LoVo (cell line): ENCODE data around the gene KLK4.
A peak's percentile ranks its signal among the peaks of the same experiment; 100 is the strongest.
"Not testable (repeated sequence)": the region's sequence is repeated elsewhere in the genome, so short reads cannot be mapped to it uniquely, and the experiment has no call there.

Source experiments
- DNase-seq: peaks from one replicate; pipeline ENCODE4 v3.0.0-alpha.2; 2016; ENCODE audit warnings: low spot score

Gene KLK4

DNA sequence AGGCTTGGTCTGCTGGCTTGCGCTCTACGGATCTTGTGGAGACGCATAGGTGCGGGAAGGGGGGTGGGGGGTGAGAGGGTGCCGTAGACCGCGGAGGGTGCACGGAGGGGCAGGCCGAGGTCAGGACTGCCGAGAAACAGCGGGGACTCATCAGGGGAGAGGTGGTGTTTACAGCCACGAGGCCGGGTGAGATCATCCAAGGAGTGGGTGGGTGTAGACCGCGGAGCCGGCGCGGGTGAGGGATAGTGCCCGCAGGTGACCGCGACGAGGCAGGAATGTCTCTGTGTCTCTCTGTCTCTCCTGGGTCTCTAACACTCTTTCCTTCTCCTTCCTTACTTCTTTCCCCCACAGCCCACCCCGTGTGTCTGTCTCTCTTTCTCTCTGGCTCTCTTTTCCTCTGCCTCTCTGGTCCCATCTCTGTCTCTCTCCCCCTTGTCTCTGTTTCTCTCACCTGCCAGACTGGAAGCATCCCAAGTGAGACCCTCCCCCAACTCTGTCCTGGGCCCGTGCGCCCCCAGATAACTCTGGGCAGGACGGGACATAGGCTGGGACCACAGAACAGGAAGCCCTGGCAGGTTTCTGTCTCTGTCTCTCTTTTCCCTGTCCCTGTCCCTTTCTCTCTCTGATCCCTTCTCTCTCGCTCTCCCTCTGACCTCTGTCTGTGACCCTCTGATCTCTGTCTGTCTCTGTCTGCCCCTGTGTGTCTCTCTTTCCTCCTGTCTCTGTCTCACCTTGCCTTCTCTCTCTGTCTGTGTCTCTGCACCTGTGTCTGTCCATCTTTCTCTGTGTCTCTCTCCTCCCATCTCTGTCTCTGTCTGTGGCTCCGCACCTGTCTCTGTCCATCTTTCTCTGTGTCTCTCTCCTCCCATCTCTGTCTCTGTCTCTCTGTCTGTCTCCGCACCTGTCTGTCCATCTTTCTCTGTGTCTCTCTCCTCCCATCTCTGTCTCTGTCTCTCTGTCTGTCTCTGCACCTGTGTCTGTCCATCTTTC is 1.8 kb upstream of the KLK4 start:
- no peak for DNase-seq

DNA sequence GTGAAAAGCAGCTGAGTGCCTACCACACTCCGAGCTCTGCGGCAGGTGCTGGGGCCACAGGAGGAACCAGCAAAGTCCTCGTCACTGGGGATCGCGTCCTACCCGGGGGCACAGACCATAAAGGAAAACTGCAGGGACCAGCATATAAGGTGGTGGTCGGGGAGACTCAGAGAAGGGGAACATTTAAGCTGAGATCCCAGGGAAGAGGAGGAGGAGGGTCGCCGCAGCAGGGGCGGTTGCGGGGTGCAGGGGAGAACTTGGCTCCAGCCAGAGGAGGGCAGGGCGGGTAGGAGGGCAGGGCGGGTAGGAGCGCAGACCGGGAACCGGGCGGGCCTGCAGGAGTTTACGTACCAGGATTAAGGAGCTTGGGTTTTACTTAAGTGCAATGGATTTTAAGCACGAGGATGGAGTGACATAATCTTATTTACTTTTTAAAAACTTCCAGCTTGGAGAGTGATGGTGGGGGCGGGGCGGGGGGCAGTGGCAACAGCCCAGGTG is 956 bp upstream of the KLK4 start:
- no peak for DNase-seq

DNA sequence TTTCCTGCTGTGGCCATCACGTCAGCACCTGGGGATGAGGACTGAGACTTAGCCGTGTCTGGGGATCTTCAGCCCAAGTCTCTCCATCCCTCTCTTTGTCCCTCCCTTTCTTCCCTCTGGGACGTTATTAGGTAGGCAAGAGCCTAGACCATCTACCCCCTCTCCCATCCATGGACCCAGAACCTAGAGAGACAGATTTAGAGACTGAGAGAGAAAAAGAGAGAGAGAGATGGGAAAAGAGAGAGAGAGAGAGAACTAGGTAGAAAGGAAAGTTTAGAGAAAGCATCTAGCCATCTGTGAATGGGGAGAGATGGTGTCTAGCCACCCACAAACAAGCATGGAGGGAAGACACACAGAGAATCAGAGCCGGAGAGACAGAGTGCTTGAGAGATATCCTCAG is 473 bp downstream of the KLK4 start:
- no peak for DNase-seq

DNA sequence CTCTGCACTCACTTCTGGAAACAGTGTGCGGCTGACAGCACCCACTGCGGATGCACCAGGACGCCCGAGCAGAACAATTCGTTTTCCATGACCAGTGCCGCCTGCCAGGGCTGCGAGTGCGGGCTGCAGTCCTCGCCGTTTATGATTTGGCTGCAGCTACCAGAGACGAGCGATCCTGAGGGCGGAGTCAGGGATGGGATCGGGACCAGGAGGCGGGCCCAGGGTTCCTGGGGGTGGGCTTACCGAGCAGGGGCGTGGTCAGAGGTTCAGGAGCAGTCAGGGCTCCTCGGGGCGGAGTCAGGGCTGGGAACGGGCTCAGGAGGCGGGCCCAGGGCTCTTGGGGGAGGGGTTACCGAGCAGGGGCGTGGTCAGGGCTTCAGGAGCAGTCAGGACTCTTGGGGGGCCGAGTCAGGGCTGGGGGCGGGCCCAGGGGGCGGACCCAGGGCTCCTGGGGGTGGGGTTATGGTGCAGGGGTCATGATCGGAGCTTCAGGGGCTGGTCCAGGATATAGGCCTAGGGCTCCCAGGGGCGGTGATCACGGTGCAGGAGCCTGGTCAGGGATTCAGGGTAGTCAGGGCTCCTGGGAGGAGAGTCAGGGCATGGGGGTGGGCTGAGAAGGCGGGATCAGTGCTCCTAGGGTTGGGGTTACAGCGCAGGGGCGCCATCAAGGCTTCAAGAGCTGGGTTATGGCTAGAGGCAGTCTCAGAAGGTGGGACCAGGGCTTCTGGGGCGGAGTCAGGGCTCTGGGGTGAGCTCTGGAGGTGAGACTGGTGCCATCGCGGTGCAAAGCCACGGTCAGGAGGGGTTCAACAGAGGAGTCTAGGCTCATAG is 1.7 kb downstream of the KLK4 start:
- DNase-seq = peak; percentile 55

DNA sequence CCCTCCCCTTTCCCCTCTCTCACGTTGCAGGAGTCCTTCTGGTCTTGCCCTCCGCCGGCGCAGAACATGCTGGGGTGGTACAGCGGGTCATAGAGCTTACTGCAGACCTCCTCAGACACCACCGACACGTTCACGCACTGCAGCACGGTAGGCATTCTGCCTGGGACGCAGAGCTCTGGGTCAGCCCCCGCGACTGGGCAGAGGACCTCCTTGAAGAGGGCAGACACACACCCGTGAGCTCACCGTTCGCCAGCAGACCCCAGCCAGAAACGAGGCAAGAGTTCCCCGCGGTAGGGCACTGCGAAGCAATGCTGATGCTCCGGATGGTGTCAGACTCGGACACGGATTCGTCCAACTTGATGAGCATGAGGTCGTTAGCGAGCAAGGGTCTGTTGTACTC is 2.9 kb downstream of the KLK4 start:
- no peak for DNase-seq

DNA sequence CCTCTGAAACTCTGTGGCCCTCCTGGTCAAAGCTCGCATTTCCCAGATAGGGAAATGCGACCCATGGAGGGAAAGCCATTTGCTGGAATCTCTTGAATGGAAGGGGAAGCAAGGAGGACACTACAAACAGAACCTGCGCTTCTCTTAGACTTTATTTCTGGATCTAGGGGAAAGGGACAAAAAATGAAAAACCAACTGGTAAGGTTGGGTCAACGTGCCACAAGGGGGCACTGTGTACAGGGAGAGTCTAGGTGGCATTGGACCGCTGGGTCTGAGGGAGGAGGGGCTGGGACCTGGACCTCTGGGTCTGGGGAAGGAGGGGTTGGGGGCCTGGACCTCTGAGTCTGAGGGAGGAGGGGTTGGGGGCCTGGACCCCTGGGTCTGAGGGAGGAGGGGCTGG is 5.0 kb downstream of the KLK4 start:
- peak; percentile 23 for DNase-seq

DNA sequence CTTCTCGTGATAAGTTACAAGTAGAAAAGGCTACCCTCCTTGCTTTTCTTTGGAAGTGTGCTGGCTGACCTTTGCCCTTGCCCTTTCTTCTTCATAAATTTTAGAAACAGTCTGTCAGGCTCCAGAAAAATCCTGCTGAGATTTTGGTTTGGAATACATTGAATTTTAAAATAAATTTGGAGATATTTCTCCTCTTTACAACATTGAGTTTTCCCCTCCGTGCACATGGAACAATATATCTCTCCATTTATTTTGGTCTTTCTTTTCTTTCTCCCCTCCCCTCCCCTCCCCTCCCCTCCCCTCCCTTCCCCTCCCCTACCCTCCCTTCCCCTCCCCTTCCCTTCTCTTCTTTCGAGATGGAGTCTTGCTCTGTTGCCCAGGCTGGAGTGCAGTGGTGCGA is 8.6 kb downstream of the KLK4 start:
- no peak for DNase-seq

DNA sequence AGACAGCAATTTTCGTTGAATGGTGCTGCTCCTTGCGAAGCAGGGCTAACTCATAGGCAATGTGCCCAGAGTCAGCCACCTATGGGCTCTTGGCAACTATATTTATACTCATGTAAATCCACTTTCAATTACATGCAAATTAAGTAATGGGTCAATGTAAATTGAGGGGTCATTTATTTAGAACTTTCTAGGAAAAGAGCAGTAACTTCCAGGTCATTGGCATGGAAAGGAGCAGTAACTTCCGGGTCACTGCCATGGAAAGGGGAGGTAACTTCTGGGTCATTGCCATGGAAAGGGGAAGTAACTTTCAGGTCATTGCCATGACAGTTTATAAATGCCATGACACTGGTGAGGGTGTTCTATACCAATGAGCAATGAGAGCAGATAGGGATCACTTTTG is 11.6 kb downstream of the KLK4 start:
- no peak for DNase-seq

DNA sequence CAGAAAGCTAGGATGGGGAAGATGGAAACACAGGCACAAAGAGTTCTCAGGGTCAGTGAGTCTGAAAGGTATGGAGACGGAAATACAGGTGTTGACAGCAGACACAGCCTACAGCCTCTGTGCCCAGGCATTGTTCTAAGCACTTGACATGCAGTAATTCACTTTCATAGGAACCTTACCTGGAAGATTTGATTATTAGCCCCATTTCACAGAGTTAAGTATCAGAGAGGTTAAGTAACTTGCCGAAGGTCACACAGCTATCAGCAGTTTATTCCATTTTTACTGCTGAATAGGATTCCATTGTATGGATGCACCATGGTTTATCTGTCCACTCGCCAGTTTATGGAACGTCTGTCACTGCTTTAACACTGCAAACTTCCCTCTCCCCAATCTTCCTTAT is 13.2 kb downstream of the KLK4 start:
- no peak for DNase-seq

DNA sequence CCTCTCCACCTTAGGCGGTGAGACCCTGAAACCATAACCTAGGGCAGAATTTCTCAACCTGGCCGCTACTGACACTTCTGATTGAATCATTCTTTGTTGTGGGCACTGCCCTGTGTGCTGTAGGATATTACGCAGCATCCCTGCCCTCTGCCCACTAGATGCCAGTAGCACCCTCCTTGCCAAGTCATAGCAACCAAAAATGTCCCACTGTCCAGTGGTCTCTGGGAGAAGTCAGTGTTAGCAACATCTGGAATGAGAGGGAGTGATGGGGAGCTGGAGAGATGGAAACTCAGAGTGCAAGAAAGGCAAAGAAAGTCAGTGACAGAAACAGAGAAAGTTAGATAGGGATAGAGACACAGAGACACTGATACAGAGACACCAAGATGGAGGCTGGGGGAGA is 13.6 kb downstream of the KLK4 start:
- DNase-seq = no peak

DNA sequence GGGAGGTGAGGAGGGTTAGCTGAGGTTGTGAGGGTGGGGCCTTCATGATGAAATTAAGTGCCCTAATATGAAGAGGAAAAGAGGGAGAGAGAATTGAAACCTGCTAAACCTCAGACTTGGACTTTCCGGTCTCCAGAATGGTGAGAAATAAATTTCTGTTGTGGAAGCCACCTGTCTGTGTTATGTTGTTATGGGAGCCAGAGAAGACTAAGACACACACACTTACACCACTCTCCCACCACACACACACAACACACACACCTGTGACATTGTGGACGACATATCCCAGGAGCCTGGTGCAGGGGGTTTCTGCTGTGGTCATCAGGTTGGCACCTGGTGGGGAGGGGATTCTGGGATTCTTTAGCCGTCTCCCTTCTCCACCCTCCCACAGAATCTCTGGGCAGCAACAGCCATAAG is 14.0 kb downstream of the KLK4 start:
- DNase-seq = no peak

DNA sequence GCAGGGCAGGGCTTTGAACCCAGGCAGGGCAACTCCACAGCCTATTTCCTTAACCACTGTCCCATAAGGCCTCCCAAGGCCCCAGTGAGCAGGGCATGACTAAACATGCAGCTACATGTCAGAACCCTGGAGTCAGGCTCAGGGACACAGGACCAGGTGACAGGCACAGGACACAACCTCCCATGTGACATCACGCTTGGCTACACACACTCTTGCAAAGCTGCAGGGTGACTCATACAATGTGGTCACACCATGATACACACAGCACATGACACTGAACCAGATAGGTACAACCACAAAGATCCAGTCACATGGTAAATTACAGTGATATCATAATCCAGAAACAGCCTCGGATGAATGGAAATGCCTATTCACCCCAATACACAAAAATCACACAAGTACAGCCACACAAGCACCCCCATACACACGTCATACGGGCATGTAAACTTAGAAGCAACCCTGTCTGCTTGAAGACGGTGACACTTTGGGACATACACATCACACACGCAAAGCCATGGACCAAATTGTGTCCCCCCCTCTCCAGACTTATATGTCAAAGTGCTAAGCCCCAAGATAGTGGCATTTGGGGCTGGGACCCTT is 14.5 kb downstream of the KLK4 start:
- peak; percentile 48 for DNase-seq

DNA sequence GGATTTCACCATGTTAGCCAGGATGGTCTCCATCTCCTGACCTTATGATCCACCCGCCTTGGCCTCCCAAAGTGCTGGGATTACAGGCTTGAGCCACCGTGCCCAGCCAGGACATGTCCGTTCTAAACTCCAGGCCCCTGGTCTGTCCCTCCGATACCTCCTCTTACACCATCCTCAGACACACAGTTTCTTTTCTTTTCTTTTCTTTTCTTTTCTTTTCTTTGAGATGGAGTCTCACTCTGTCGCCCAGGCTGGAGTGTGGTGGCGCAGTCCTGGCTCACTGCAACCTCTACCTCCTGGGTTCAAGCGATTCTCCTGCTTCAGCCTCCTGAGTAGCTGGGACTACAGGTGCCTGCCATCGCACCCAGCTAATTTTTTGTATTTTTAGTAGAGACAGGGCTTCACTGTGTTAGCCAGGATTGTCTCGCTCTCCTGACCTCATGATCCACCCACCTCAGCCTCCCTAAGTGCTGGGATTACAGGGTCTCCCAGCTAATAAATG is 15.1 kb downstream of the KLK4 start:
- not testable (repeated sequence) for DNase-seq

DNA sequence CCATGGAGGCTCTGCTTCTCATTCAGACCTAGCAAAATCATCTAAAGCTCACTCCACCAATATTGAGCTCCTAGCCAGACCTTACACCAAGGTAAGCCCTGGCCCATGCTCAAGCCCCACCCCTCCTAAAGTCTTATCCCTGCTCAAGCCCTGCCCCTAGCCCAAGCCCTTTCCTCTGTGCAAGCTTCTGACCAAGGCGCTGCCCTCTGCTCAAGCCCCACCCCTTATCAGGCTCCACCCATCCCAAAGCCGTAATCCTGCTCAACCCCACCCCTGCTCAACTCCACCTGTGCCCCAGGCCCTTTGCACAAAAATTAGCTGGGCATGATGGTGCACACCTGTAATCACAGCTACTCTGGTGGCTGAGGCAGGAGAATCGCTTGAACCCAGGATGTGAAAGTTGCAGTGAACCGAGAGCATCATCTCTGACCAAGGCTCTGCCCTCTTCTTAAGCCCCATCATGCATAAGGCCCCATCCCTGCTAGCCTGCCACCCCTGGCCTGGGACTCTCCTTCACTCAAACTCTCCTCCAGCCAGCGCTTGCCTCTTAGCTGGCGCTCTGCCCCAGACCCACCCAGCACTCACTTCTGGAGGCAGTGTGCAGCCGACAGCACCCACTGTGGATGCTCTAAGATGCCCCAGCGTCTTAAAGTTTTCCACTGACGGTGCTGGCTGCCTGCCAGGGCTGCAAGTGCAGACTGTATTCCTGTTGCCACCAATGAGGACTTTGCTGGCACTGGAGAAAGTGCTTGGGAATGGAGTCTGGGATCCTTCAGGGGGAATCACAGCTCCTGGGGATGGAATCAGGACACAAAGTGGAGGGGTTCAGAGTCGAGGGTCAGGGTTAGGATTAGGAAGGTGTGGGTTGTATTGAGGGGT is 16.5 kb downstream of the KLK4 start:
- DNase-seq = no peak

DNA sequence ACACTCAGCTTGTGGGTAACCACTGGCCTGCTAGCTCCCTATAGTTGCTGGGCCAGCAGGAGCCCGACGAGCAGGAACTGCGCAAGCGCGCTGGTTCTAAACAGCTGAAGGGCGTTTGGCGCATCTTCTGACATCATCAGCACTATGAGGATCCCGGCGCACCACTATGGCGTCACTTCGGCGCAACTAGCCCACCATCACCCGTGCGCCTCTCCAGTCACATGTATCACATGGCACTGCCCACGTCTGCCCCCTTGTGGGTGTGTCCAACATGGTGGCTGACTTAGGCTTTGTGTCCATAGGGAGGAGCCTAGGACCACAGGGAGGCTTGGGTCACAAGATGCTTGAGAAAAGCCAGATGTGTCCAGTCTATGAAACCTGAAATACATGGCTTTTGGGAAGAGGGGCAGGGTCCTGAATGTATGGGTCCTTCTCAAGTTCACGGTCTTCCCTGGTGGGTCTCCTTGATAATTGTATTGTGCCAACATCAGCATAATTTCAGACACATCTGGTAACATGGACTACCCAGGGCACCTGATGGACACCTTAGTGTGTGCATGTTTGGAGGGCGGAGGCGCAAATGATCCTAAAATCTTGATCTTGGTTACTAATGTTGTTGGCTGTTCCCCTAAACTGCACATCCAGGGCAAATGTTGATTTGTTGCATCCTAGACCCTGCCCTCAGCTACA is 18.0 kb downstream of the KLK4 start:
- DNase-seq = no peak

DNA sequence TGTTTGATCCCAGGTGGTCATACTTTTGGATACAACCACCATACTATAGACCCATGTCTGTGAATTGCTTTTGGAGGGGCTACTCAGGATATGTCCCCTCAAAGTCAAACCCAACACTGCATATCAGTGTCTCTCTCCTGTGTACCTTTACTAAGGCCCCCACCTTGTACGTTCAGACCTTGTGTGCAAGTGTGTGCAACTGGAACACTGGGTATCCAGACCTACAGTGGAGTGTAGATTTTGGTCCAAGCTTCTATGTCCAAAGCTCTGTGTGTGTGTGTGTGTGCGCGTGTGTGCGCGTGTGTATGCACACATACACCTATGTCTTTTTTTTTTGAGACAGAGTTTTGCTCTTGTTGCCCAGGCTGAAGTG is 20.0 kb downstream of the KLK4 start:
- DNase-seq = no peak

DNA sequence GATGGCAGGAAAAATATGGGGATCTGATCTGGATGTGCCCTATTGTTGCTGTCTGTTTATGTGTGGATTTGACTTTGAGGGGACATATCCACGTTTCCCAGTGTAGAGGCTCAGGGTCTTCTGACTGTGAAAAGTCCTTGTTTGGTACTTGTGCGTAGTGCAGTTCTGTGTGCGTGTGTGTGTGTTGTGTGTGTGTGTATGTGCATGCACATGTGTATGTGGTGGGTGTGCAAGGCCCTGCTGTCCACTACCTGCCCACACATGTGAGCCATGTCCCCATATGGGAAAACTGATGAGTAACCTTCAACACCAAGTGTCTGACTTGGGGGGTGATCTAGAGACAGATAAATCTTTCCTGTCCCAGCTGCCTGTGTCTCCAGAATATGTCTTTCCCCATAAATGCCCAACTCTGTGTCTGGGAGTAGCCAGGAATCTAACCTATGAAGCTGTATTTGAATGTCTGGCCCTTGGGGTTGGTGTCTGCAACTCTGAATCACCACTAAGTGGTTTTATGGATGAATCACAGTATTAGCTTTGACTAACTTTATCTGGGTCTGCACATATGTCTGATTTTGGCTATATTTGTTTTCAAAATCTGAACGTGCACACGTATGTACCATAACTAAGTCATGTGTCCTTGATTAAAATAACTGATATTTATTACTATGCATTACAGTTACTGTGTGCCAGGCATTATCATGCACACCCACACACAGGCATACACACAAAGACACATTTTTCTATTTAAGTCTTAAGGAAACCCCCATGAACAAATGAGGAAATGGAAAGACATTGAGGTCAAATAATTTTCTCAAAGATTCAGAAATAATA is 20.6 kb downstream of the KLK4 start:
- DNase-seq = no peak

DNA sequence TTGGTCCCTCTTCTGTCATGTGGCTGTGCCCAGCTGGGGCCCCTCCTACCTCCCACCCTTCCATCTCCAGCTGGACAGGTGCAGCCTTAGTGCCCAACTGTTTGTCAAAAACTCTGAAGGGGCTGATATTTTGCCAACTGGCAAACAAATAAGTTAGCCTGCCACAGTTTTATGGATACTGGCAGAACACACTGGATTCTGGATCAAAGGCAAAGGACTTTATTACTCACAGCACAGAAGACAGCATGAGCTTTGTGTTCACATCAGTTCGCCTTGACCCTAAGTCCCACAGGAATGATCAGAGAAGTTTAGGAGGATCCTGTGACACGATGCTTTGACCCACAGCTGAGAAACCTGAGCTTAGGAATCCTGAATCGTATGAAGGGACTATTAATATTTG is 21.6 kb downstream of the KLK4 start:
- no peak for DNase-seq

DNA sequence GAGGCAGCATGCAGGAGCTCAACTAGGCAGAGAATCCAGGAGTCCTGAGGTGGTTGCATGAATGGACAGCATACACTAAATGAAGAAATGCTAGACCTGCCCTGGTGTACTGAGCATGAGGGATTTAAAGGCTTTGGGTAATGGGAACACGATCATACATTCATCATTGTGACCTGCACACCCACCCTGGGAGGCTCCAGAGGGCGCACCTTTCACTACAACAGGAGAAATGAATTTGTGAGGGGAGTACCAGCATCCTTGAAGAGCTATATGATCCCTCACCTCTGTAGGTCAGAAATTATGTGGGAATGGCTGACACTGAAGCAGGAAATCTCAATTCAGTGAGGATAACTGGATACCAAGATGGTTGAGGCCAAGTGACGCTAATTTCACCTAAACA is 29.0 kb downstream of the KLK4 start:
- no peak for DNase-seq

DNA sequence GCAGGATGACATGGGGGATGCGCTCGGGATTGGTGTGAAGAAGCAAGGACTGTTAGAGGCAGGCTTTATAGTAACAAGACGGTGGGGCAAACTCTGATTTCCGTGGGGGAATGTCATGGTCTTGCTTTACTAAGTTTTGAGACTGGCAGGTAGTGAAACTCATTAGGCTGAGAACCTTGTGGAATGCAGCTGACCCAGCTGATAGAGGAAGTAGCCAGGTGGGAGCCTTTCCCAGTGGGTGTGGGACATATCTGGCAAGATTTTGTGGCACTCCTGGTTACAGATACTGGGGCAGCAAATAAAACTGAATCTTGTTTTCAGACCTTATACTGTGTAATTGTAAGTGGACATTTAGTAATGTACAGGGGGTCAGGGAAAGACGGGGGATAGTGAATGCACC is 31.0 kb downstream of the KLK4 start:
- no peak for DNase-seq
